Measurements from ENCODE around the gene QKI.

DNA sequence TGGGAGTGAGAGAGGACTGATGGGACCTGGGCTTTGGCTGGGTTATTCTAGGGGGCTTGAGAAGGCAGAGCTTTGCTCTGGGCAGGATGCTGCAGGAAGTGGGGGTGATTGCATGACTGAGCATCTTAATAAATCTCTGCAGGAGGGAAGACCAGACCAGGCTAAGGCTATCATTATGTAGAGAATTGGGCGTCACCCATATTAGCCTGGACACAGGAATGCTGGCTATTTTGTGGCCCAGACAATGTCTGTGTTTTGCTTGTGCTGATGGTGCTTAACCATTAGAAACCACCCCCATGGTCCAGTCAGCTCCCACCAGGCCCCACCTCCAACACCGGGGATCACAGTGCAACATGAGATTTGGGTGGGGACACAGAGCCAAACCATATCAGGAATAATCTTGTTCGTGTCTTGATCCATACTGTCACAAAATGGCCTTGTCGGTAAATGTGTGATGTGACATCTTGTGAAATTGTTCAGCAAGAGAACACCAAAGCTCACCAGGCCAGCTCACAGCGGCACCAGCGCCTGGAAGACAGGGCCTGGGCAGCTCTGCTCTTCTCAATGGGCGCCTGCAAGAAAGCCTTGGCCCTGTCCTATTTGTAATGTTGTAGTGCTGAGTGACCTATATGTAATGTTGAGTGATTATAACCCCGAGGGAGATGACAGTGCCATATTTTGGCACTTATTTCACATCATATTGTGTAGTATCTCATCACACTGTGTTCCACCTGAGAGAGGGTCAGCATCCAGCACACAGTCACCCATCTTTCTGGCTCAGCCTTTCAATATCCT, 211.8 kb downstream of the QKI start:
- TF ChIP-seq POLR2A (IDR thresholded peaks at IDR 0.05), result no peak
- TF ChIP-seq, protein P1, sequence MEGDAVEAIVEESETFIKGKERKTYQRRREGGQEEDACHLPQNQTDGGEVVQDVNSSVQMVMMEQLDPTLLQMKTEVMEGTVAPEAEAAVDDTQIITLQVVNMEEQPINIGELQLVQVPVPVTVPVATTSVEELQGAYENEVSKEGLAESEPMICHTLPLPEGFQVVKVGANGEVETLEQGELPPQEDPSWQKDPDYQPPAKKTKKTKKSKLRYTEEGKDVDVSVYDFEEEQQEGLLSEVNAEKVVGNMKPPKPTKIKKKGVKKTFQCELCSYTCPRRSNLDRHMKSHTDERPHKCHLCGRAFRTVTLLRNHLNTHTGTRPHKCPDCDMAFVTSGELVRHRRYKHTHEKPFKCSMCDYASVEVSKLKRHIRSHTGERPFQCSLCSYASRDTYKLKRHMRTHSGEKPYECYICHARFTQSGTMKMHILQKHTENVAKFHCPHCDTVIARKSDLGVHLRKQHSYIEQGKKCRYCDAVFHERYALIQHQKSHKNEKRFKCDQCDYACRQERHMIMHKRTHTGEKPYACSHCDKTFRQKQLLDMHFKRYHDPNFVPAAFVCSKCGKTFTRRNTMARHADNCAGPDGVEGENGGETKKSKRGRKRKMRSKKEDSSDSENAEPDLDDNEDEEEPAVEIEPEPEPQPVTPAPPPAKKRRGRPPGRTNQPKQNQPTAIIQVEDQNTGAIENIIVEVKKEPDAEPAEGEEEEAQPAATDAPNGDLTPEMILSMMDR (IDR thresholded peaks at IDR 0.05), result no peak
